ENCODE data around the gene HSPB9. TPM values are rescaled to one million over a fixed set of nuclear protein-coding genes. Genes with fewer than 3 reads are reported as not detected.

Gene HSPB9
- total and polyA plus RNA-seq, 9 of the 15 experiments (the other 6 are each of a cell fraction or from before 2014, with no cell fraction given), result 0.04 to 0.16 (median 0.08) TPM; not detected in 3

DNA sequence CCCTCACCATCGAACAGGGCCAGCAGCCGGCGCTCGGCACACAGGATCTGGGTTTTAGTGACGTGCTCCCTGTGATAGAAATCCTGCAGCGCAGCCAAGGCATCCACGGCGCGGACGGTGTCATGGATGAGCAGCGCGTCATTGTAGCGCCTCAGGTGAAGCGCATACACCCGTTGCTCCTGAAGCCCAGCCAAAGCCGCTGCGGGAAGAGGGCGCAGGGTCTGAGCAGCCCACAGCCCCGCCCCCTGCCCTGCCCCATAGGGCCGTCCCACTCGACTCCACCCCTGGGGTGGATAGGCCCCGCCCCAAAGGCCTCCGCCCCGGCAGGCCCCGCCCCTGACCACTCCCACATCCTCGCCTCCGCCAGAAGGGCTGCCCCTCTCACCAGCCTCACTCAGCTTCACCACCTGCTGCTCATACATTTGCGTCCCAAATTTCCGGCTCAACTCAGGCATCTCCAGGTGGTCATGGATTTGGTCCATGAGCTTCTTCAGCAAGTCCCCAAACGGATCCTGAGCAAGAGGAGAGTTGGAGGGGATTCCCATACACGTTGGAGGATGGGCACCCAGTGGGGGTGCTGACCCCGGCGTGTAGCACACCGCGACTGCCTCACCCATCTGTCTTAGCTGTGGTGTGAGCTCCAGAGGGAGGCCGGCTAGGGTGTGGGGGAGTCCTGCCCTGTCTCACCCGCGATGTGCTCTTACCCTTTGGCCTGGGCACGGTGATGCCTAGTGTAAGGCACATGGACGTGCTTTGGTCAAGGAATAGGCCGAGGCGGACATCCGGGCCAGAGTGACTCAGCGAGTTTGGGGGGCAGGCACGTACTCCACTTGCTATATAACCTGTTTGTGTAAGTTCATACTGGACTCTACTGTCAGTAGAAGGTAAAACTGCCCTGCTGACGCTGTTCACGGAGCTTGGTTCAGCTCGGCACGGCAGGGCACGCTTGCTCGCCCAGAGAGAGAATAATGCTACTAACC, 14.7 kb upstream of the HSPB9 start (continued):
- TF ChIP-seq, protein P1, sequence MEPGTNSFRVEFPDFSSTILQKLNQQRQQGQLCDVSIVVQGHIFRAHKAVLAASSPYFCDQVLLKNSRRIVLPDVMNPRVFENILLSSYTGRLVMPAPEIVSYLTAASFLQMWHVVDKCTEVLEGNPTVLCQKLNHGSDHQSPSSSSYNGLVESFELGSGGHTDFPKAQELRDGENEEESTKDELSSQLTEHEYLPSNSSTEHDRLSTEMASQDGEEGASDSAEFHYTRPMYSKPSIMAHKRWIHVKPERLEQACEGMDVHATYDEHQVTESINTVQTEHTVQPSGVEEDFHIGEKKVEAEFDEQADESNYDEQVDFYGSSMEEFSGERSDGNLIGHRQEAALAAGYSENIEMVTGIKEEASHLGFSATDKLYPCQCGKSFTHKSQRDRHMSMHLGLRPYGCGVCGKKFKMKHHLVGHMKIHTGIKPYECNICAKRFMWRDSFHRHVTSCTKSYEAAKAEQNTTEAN (CRISPR knock-in tag; IDR thresholded peaks at IDR 0.05), result no peak
- TF ChIP-seq PKNOX1 (IDR thresholded peaks at IDR 0.05) (no peak), E2F4 (CRISPR knock-in tag; IDR thresholded peaks at IDR 0.05; ENCODE audit: low read depth) (no peak), LEF1 (IDR thresholded peaks at IDR 0.05) (no peak), MEIS2 (IDR thresholded peaks at IDR 0.05; ENCODE audit: partially characterized antibody) (no peak), ILF3 (IDR thresholded peaks at IDR 0.05; ENCODE audit: borderline replicate concordance) (no peak), FOXA3 (CRISPR knock-in tag; conservative IDR thresholded peaks at IDR 0.05 in 1 of 2, IDR thresholded peaks at IDR 0.05 in 1 of 2) (no peak), FOXJ3 (CRISPR knock-in tag; IDR thresholded peaks at IDR 0.05) (no peak), CREB3 (tag; conservative IDR thresholded peaks at IDR 0.05; ENCODE audit: low read depth) (peak; percentile 79), HMGN3 (IDR thresholded peaks at IDR 0.05; ENCODE audit: borderline replicate concordance, extremely low read depth, insufficient read length, low read depth, low read length) (no peak), ZNF41 (CRISPR knock-in tag; conservative IDR thresholded peaks at IDR 0.05) (no peak; the same call in 1 of the 2 replicates), ZKSCAN1 (IDR thresholded peaks at IDR 0.05; ENCODE audit: low read depth, low read length) (no peak), CLOCK (CRISPR knock-in tag; IDR thresholded peaks at IDR 0.05; ENCODE audit: borderline replicate concordance) (no peak), GABPA (tag; conservative IDR thresholded peaks at IDR 0.05; ENCODE audit: low read depth) (no peak), ZNF165 (CRISPR knock-in tag; IDR thresholded peaks at IDR 0.05; ENCODE audit: borderline replicate concordance) (no peak), CSDE1 (IDR thresholded peaks at IDR 0.05) (no peak), ZBTB1 (CRISPR knock-in tag; IDR thresholded peaks at IDR 0.05; ENCODE audit: borderline replicate concordance, low read depth) (no peak), NFATC3 (IDR thresholded peaks at IDR 0.05) (no peak)
